Thymus (tissue), 11 donors: Measurements from ENCODE around the gene MLLT10. TPM values are rescaled to one million over a fixed set of nuclear protein-coding genes. Genes with fewer than 3 reads are reported as not detected.

Experiments used
- DNase-seq, 9 donors: peaks; one replicate each; pipeline ENCODE4 v3.0.0-alpha.2; 2013; ENCODE audit warnings: low spot score in 9 of 9, low read depth in 6 of 9, missing footprints in 1 of 9
- H3K27ac ChIP-seq, 2 donors: one replicate each; pipeline ENCODE4 v1.5.1; 2013; ENCODE audit warnings: control low read depth in 1 of 2, low read depth in 1 of 2, low read length in 1 of 2, mild to moderate bottlenecking in 1 of 2, moderate library complexity in 1 of 2
- H3K27me3 ChIP-seq, 2 donors: one replicate each; pipeline ENCODE4 v1.5.1; 2013; ENCODE audit warnings: low read length in 1 of 2; ENCODE audit not compliant: control insufficient read depth in 2 of 2, insufficient read depth in 1 of 2
- H3K36me3 ChIP-seq, 2 donors: one replicate each; pipeline ENCODE4 v1.5.1; 2013; ENCODE audit warnings: low read length in 1 of 2, mild to moderate bottlenecking in 1 of 2, moderate library complexity in 1 of 2; ENCODE audit not compliant: control insufficient read depth in 2 of 2, insufficient read depth in 2 of 2
- H3K4me1 ChIP-seq, 2 donors: one replicate each; pipeline ENCODE4 v1.5.1; 2013; ENCODE audit warnings: low read length in 2 of 2; ENCODE audit not compliant: control insufficient read depth in 2 of 2, insufficient read depth in 2 of 2
- H3K4me3 ChIP-seq, 2 donors: one replicate each; pipeline ENCODE4 v1.5.1; 2013; ENCODE audit warnings: low read length in 2 of 2, control low read depth in 1 of 2, mild to moderate bottlenecking in 1 of 2
- H3K9me3 ChIP-seq, 2 donors: one replicate each; pipeline ENCODE4 v1.5.1; 2013; ENCODE audit warnings: low read length in 1 of 2, mild to moderate bottlenecking in 1 of 2; ENCODE audit not compliant: control insufficient read depth in 2 of 2, insufficient read depth in 1 of 2
- WGBS: extraction: QIAGEN DNeasy Blood & Tissue Kit; methylation state at CpG from one replicate; pipeline ENCODE4 v1.1.7; 2013; 5-methylcytosine and 5-hydroxymethylcytosine counted together
- polyA plus RNA-seq: library from polyadenylated mRNA; stranded (reverse); fragments of 200-250 nt; gene quantifications from one replicate; pipeline ENCODE4 v1.2.3, GENCODE V29; 2013
- total RNA-seq: library from RNA; stranded (reverse); fragments of 120-200 nt; gene quantifications from one replicate; pipeline ENCODE4 v1.2.4, GENCODE V29; 2013
- donor health status: healthy.

Gene MLLT10
- total and polyA plus RNA-seq, 2 donors = 23.0 to 27.9 TPM

GRCh38 chr10:21749788-21750187 is 215.8 kb downstream of the MLLT10 start:
- H3K27ac ChIP-seq = no peak overlapping the region

GRCh38 chr10:21750424-21750823 is 216.4 kb downstream of the MLLT10 start:
- Histone ChIP-seq H3K4me1 (peaks cover 0 to 9% of the 10 kb centered on the region in 2 donors), H3K9me3 (no peaks in the 10 kb centered on the region), H3K36me3 (no peaks in the 10 kb centered on the region), H3K27ac (no peak overlapping the region), H3K4me3 (no peak overlapping the region), H3K27me3 (no peaks in the 10 kb centered on the region)
- WGBS = 95% methylated on average over 12 of the region's 12 CpGs
- no peak for DNase-seq

More at GRCh38 chr10:21749788-21750187, 215.8 kb downstream of the MLLT10 start:
- no peaks in the 10 kb centered on the region for H3K27me3 ChIP-seq
- H3K4me1 ChIP-seq = peaks cover 0 to 9% of the 10 kb centered on the region in 2 donors
- H3K9me3 ChIP-seq = no peaks in the 10 kb centered on the region
- no peak overlapping the region for H3K4me3 ChIP-seq
- 91% methylated on average over 3 of the region's 3 CpGs for WGBS
- H3K36me3 ChIP-seq = peaks cover under 1 to 3% of the 10 kb centered on the region in 2 donors
- no peak for DNase-seq

- Histone ChIP-seq H3K36me3 (no peaks in the 10 kb centered on the region), H3K9me3 (no peaks in the 10 kb centered on the region), H3K27me3 (no peaks in the 10 kb centered on the region), H3K4me1 (peaks cover 0 to 2% of the 10 kb centered on the region in 2 donors), H3K27ac (no peak overlapping the region), H3K4me3 (no peak overlapping the region)
- WGBS = 94% methylated on average over 26 of the region's 26 CpGs
- no peak for DNase-seq
Measured at GRCh38 chr10:21751341-21752310, 217.6 kb downstream of the MLLT10 start.

- H3K27ac ChIP-seq = no peak overlapping the region
- H3K4me3 ChIP-seq = no peak overlapping the region
- H3K27me3 ChIP-seq = no peaks in the 10 kb centered on the region
- 95% methylated on average over 18 of the region's 18 CpGs for WGBS
- peaks cover 0 to 4% of the 10 kb centered on the region in 2 donors for H3K36me3 ChIP-seq
- H3K9me3 ChIP-seq = no peaks in the 10 kb centered on the region
- peaks cover 0 to 2% of the 10 kb centered on the region in 2 donors for H3K4me1 ChIP-seq
- no peak for DNase-seq
Measured at GRCh38 chr10:21753497-21754270, 219.7 kb downstream of the MLLT10 start.

- no peak overlapping the region for H3K4me3 ChIP-seq
- no peaks in the 10 kb centered on the region for H3K9me3 ChIP-seq
- no peak overlapping the region for H3K27ac ChIP-seq
- no peak for DNase-seq
- H3K36me3 ChIP-seq = peaks cover 0 to 5% of the 10 kb centered on the region in 2 donors
- 95% methylated on average over 10 of the region's 10 CpGs for WGBS
- H3K4me1 ChIP-seq = peaks cover 0 to 2% of the 10 kb centered on the region in 2 donors
- H3K27me3 ChIP-seq = no peaks in the 10 kb centered on the region
Measured at GRCh38 chr10:21754410-21755011, 220.5 kb downstream of the MLLT10 start.

- Histone ChIP-seq H3K27me3 (no peaks in the 10 kb centered on the region), H3K9me3 (no peaks in the 10 kb centered on the region), H3K4me1 (peaks cover 0 to 2% of the 10 kb centered on the region in 2 donors), H3K27ac (no peak overlapping the region), H3K36me3 (peaks cover 0 to 5% of the 10 kb centered on the region in 2 donors), H3K4me3 (no peak overlapping the region)
- 99% methylated on average over 12 of the region's 12 CpGs for WGBS
- DNase-seq = no peak
Measured at GRCh38 chr10:21756707-21757106, 222.7 kb downstream of the MLLT10 start.

GRCh38 chr10:21757185-21757901 is 223.3 kb downstream of the MLLT10 start:
- 98% methylated on average over 8 of the region's 8 CpGs for WGBS

GRCh38 chr10:21758239-21758638 is 224.2 kb downstream of the MLLT10 start:
- Histone ChIP-seq H3K36me3 (peaks cover 0 to 5% of the 10 kb centered on the region in 2 donors), H3K27ac (no peak overlapping the region), H3K9me3 (no peaks in the 10 kb centered on the region), H3K27me3 (no peaks in the 10 kb centered on the region), H3K4me3 (no peak overlapping the region), H3K4me1 (peaks cover 0 to 2% of the 10 kb centered on the region in 2 donors)
- no peak for DNase-seq
- WGBS = 97% methylated on average over 14 of the region's 14 CpGs

More at GRCh38 chr10:21757185-21757901, 223.3 kb downstream of the MLLT10 start:
- Histone ChIP-seq H3K4me1 (peaks cover 0 to 2% of the 10 kb centered on the region in 2 donors), H3K9me3 (no peaks in the 10 kb centered on the region), H3K27me3 (no peaks in the 10 kb centered on the region), H3K36me3 (peaks cover 0 to 5% of the 10 kb centered on the region in 2 donors), H3K27ac (no peak overlapping the region), H3K4me3 (no peak overlapping the region)
- no peak for DNase-seq
